Measurements from ENCODE around the gene EPN1.

GRCh38 chr19:55674459-55674840 is 576 bp upstream of the EPN1 start:
- TF ChIP-seq POLR2AphosphoS5 (IDR thresholded peaks at IDR 0.05) (no peak), CTCF (IDR thresholded peaks at IDR 0.05) (no peak), EP300 (IDR thresholded peaks at IDR 0.05) (no peak)

Data from stomach (tissue), 4 donors.